Endothelial cell of umbilical vein (primary cell): ENCODE results near the gene MPND. TPM values are rescaled to one million over a fixed set of nuclear protein-coding genes. Genes with fewer than 3 reads are reported as not detected.

Experiments used
- BruUV-seq: library from RNA; stranded (reverse); fragments of 400-500 nt; replicated peaks from 2 replicates; lab custom pipeline; 2021; lab: Mats Ljungman, UMichigan
- CTCF ChIA-PET: fragments of 300-600, 350-600 bp; sonication (Branson Sonifier 250); formaldehyde crosslinking; loops from one replicate; lab custom pipeline; 2021; ENCODE audit warnings: antibody characterized with exemption, inconsistent platforms; lab: Charles Lee
- POLR2A ChIA-PET: fragments of 300-600, 350-600 bp; sonication (Branson Sonifier 250); formaldehyde crosslinking; loops from one replicate; lab custom pipeline; 2021; ENCODE audit warnings: antibody characterized with exemption, inconsistent platforms; lab: Charles Lee
- DNase-seq: peaks from one replicate; pipeline ENCODE4 v3.0.0-alpha.2; 2011; ENCODE audit warnings: low read depth, low spot score
- FAIRE-seq: peaks from 2 replicates; lab custom pipeline; 2011; peaks lifted over from hg19 to GRCh38; lab: Jason Lieb, UNC
- H2AFZ ChIP-seq: 2 replicates; pipeline ENCODE4 v1.6.0; 2012; ENCODE audit warnings: low read depth, low read length, control low read depth, inconsistent platforms
- H3K27ac ChIP-seq: 2 replicates; pipeline ENCODE4 v1.5.1; 2011; ENCODE audit warnings: low read depth, mild to moderate bottlenecking, control low read depth, low read length, moderate library complexity; ENCODE audit not compliant: insufficient read depth
- H3K27me3 ChIP-seq, 2 experiments: 2 replicates each; pipeline versions ENCODE4 v1.6.0 to v1.6.1; 2011; ENCODE audit warnings: low read length in 2 of 2, mixed read lengths in 1 of 2; ENCODE audit not compliant: control insufficient read depth in 2 of 2, insufficient read depth in 2 of 2
- H3K36me3 ChIP-seq, 2 experiments: 2 replicates in 1 of 2; 3 replicates in 1 of 2; pipeline ENCODE4 v1.5.1; 2011; ENCODE audit warnings: low read length in 2 of 2, mild to moderate bottlenecking in 1 of 2, moderate library complexity in 1 of 2; ENCODE audit not compliant: control insufficient read depth in 2 of 2, insufficient read depth in 2 of 2; ENCODE audit errors: extremely low read depth in 1 of 2
- H3K4me1 ChIP-seq: 3 replicates; pipeline ENCODE4 v1.5.1; 2011; ENCODE audit warnings: mild to moderate bottlenecking, low read length; ENCODE audit not compliant: control insufficient read depth, insufficient read depth; ENCODE audit errors: extremely low read depth
- H3K4me2 ChIP-seq: 2 replicates; pipeline ENCODE4 v1.6.1; 2011; ENCODE audit warnings: low read length, control low read depth, mixed read lengths; ENCODE audit not compliant: insufficient read depth
- H3K4me3 ChIP-seq, 3 experiments: fragments of 200-600 bp in 1 of 3; sonication (generic), shearing (Covaris generic) in 1 of 3; replicated peaks in 1 of 3; 2 replicates each; pipeline ENCODE4 v1.5.1; 2011 to 2016; ENCODE audit warnings: control low read depth in 3 of 3, low read length in 3 of 3, mild to moderate bottlenecking in 2 of 3, inconsistent platforms in 1 of 3, low read depth in 1 of 3, moderate library complexity in 1 of 3; ENCODE audit not compliant: insufficient read depth in 1 of 3
- H3K79me2 ChIP-seq: 2 replicates; pipeline ENCODE4 v1.6.0; 2012; ENCODE audit warnings: low read length, inconsistent platforms; ENCODE audit not compliant: control insufficient read depth, insufficient read depth
- H3K9ac ChIP-seq: replicated peaks from 2 replicates; pipeline ENCODE3; 2011; ENCODE audit warnings: low read length, control low read depth; ENCODE audit not compliant: insufficient read depth; ENCODE audit errors: extremely low read depth
- H3K9me1 ChIP-seq: replicated peaks from 3 replicates; pipeline ENCODE4 v1.6.0; 2011; ENCODE audit warnings: mild to moderate bottlenecking, low read length; ENCODE audit not compliant: control insufficient read depth, insufficient read depth; ENCODE audit errors: extremely low read depth
- H3K9me3 ChIP-seq: replicated peaks from 2 replicates; pipeline ENCODE4 v1.5.1; 2012; ENCODE audit warnings: low read length, inconsistent platforms; ENCODE audit not compliant: control insufficient read depth, insufficient read depth
- H4K20me1 ChIP-seq: replicated peaks from 2 replicates; pipeline ENCODE3; 2011; ENCODE audit warnings: mild to moderate bottlenecking, low read length; ENCODE audit not compliant: control insufficient read depth, insufficient read depth; ENCODE audit errors: extremely low read depth
- EZH2 ChIP-seq: IDR thresholded peaks from 2 replicates; pipeline ENCODE4 v1.6.1; 2012; ENCODE audit warnings: borderline replicate concordance, low read depth, mild to moderate bottlenecking, moderate library complexity, low read length, inconsistent platforms; ENCODE audit not compliant: severe bottlenecking
- FOS ChIP-seq: IDR thresholded peaks from 2 replicates; pipeline ENCODE4 v1.6.1; 2011; ENCODE audit warnings: mild to moderate bottlenecking, low read length, moderate library complexity, borderline replicate concordance; ENCODE audit not compliant: insufficient read depth
- GATA2 ChIP-seq: IDR thresholded peaks from 2 replicates; pipeline ENCODE4 v1.7.0; 2011; ENCODE audit warnings: low read depth, mild to moderate bottlenecking, moderate library complexity, mixed read lengths, low read length; ENCODE audit not compliant: insufficient read length, insufficient read depth
- JUN ChIP-seq: IDR thresholded peaks from 2 replicates; pipeline ENCODE4 v1.6.1; 2011; ENCODE audit warnings: borderline replicate concordance, low read depth; ENCODE audit not compliant: insufficient read length, insufficient read depth
- MAX ChIP-seq: IDR thresholded peaks from 2 replicates; pipeline ENCODE4 v1.6.1; 2011; ENCODE audit not compliant: insufficient read depth, insufficient read length
- MYC ChIP-seq: IDR thresholded peaks from one replicate; pipeline ENCODE4 v1.6.1; 2011; ENCODE audit warnings: mild to moderate bottlenecking, low read depth, low read length
- POLR2A ChIP-seq: IDR thresholded peaks from 2 replicates; pipeline ENCODE4 v1.6.1; 2012; ENCODE audit warnings: low read depth, mild to moderate bottlenecking, control low read depth, low read length
- POLR2AphosphoS5 ChIP-seq: IDR thresholded peaks from 2 replicates; pipeline ENCODE4 v1.6.1; 2012; ENCODE audit warnings: low read depth, mild to moderate bottlenecking, control low read depth, low read length, moderate library complexity; ENCODE audit not compliant: insufficient read depth
- dilution Hi-C: fragments of 300-500 bp; cut with MboI; formaldehyde crosslinking; loops from one replicate; pipeline ENCODE4 v1.15.0; 2019; ENCODE audit warnings: low sequenced_read_pairs; ENCODE audit not compliant: extremely low pct_ligation_motif_present
- intact Hi-C: fragments of 100-400 bp; cut with micrococcal nuclease; formaldehyde crosslinking; loops from one replicate; pipeline ENCODE4 v1.10.0; 2022
- polyA plus RNA-seq, 4 experiments: library from polyadenylated mRNA; depleted of rRNA in 3 of 4; stranded (reverse) in 3 of 4; unstranded in 1 of 4; fragments of >200 nt; gene quantifications; 2 replicates each; pipeline versions ENCODE4 v1.2.1 to v1.2.3, GENCODE V29; 2011 to 2012; ENCODE audit warnings: missing spikeins in 1 of 4
- total RNA-seq: library from RNA; stranded (reverse); gene quantifications from 2 replicates; pipeline ENCODE4 v1.2.3, GENCODE V29; 2021
- TF ChIP-seq, protein P1 (sequence below), 2 donors: IDR thresholded peaks; 1 replicate in 1 of 2; 2 replicates in 1 of 2; pipeline ENCODE4 v1.5.1; 2011; ENCODE audit warnings: low read length in 2 of 2, mild to moderate bottlenecking in 2 of 2, moderate library complexity in 2 of 2, control low read depth in 1 of 2, inconsistent platforms in 1 of 2, low read depth in 1 of 2; ENCODE audit not compliant: insufficient read depth in 1 of 2; ENCODE audit errors: extremely low read depth in 1 of 2

The MPND gene
- total and polyA plus RNA-seq, 2 donors (not counting 3 experiments of a cell fraction or from before 2014, with no cell fraction given), result 14.8 to 21.1 TPM

DNA sequence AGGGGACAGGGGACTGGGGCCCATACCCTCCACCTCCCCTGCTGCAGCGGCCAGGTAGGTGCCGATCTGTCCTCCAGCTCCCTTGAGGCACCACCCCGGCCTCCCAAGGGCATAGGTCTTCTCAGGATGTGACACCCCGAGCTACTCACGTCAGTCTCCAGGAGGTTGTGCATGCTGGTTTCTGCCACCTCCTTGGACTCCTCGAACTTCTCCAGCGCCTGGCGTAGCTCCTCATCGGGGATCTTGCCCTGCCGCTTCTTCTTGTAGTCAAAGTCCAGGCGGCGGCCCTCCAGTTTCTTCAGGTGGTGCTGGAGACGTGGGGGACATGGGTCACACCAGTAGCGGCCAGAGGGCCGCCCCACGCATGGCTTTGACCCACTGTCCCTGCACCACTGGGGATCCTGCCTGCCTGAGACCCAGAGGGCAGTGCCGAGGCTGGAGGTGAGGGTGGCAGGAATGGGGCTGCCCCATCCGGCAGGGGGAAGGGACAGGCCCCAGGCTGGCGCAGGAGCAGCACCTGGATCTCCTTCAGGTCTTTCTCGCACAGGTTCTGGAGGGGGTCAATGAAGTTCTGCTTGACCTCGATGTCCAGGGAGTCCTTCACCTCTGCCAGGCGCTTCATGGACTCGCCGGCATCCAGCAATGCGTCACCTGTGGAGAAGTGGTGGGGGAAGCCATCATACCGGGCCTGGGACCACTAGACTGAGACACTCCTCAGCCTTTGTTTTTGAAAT lies 20.4 kb downstream of the MPND start:
- POLR2A ChIA-PET, result no interaction called here
- dilution Hi-C loops, result loop anchor here (10.0 kb wide), 1 partner anchor 51 kb away; no protein-coding TSS in a partner anchor

More for the DNA sequence above, 20.4 kb downstream of the MPND start:
- Histone ChIP-seq H3K79me2 (peaks cover 13% of the 10 kb centered on the region), H3K27me3 (no peaks in the 10 kb centered on the region), H3K9me1 (no peaks in the 10 kb centered on the region), H2AFZ (no peak overlapping the region), H3K36me3 (peaks cover 5 to 78% of the 10 kb centered on the region in 2 experiments), H3K9me3 (no peaks in the 10 kb centered on the region), H3K4me1 (peaks cover 5% of the 10 kb centered on the region), H3K4me2 (no peak overlapping the region), H3K27ac (no peak overlapping the region), H4K20me1 (no peaks in the 10 kb centered on the region), H3K9ac (no peak overlapping the region), H3K4me3 (no peak overlapping the region)
- DNase-seq (no peak), FAIRE-seq (no peak)
- TF ChIP-seq FOS (no peak), JUN (no peak), POLR2AphosphoS5 (no peak), EZH2 (no peak), POLR2A (no peak), MAX (no peak), MYC (no peak), GATA2 (no peak)
- TF ChIP-seq, protein P1, sequence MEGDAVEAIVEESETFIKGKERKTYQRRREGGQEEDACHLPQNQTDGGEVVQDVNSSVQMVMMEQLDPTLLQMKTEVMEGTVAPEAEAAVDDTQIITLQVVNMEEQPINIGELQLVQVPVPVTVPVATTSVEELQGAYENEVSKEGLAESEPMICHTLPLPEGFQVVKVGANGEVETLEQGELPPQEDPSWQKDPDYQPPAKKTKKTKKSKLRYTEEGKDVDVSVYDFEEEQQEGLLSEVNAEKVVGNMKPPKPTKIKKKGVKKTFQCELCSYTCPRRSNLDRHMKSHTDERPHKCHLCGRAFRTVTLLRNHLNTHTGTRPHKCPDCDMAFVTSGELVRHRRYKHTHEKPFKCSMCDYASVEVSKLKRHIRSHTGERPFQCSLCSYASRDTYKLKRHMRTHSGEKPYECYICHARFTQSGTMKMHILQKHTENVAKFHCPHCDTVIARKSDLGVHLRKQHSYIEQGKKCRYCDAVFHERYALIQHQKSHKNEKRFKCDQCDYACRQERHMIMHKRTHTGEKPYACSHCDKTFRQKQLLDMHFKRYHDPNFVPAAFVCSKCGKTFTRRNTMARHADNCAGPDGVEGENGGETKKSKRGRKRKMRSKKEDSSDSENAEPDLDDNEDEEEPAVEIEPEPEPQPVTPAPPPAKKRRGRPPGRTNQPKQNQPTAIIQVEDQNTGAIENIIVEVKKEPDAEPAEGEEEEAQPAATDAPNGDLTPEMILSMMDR (IDR thresholded peaks at IDR 0.05; ENCODE audit: extremely low read depth in 1 of 2, insufficient read depth in 1 of 2, low read depth in 1 of 2, low read length in 2 of 2), result no peak
- no TSS peak for BruUV-seq
- intact Hi-C loops, result no loop called here
- CTCF ChIA-PET, result interaction anchor here (1.0 to 2.6 kb wide), 2 partner anchors 11 to 36 kb away, joined by 4 to 12 read pairs; partner anchors contain the start of gene SH3GL1
